ENCODE data around the gene PLEKHO2. TPM values are rescaled to one million over a fixed set of nuclear protein-coding genes. Genes with fewer than 3 reads are reported as not detected.

Gene PLEKHO2
- total RNA-seq, 2 experiments from 2014 or later, result 12.0 to 24.5 TPM

DNA sequence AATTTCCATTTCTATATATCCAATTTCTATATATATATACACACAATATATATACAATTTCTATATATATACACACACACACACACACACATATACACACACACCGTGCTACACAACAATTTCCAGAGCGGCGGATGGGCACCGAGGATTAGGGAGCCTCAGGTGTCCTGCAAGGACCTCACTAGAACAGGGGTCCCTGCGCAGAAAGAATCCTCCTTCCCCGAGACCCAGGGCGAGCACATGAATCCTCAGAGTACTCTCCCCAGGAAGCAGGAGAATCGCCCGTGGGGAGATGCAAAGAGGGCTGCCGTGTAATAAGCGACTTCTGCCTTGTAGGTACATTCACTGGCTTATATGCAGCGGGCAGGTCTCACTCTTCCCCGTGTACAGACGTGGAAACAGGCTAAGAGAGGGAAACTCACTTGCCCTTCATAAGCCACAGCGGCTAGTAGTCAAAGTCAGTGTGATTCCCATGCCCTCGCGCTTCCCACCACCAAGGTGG, 16.7 kb upstream of the PLEKHO2 start:
- H3K9me2 ChIP-seq (ENCODE audit: insufficient read depth, low read length), result no peaks in the 10 kb centered on the region
- H3K9me3 ChIP-seq (ENCODE audit: low read length), result no peaks in the 10 kb centered on the region
- peak overlapping the region; percentile 47; the same call in 1 of the 2 replicates for H2AFZ ChIP-seq (ENCODE audit: low read length)
- peak; percentile 46 for DNase-seq (ENCODE audit: low spot score)
- H4K20me1 ChIP-seq (ENCODE audit: insufficient read depth, low read length), result no peaks in the 10 kb centered on the region
- ChIA-PET CTCF (ENCODE audit: unreplicated experiment) (no interaction called here), POLR2A (interaction anchor here (1.1 to 2.5 kb wide), 4 partner anchors 11 to 160 kb away, joined by 3 to 21 read pairs (median 6); no protein-coding TSS in a partner anchor)
- H3K4me2 ChIP-seq (ENCODE audit: low read length), result peak overlapping the region; percentile 74
- peak overlapping the region; percentile 87 for H3K27ac ChIP-seq (ENCODE audit: low read depth, low read length, poor library complexity, severe bottlenecking)
- peaks cover 34% of the 10 kb centered on the region; the same call in 1 of the 2 replicates for H3K79me2 ChIP-seq (ENCODE audit: insufficient read depth, low read depth, low read length)
- H3K36me3 ChIP-seq (ENCODE audit: insufficient read depth, low read length), result peaks cover 35% of the 10 kb centered on the region
- peaks cover 35% of the 10 kb centered on the region for H3K4me1 ChIP-seq (ENCODE audit: insufficient read depth, low read length, poor library complexity, severe bottlenecking)
- TSS peak; percentile 73 for BruUV-seq (replicated peaks)
- intact Hi-C loops (cut with micrococcal nuclease; ENCODE audit: unreplicated experiment), result loop anchor here (1.0 to 10.0 kb wide), 3 partner anchors 16 to 460 kb away; partner anchors contain the start of genes PARP16 and PLEKHO2
- peak overlapping the region; percentile 95 for H3K4me3 ChIP-seq (ENCODE audit: low read depth, low read length, poor library complexity, severe bottlenecking)
- no peak for TF ChIP-seq EZH2phosphoT487 (IDR thresholded peaks at IDR 0.05; ENCODE audit: borderline replicate concordance, low read depth, low read length)
- TF ChIP-seq, protein P1, sequence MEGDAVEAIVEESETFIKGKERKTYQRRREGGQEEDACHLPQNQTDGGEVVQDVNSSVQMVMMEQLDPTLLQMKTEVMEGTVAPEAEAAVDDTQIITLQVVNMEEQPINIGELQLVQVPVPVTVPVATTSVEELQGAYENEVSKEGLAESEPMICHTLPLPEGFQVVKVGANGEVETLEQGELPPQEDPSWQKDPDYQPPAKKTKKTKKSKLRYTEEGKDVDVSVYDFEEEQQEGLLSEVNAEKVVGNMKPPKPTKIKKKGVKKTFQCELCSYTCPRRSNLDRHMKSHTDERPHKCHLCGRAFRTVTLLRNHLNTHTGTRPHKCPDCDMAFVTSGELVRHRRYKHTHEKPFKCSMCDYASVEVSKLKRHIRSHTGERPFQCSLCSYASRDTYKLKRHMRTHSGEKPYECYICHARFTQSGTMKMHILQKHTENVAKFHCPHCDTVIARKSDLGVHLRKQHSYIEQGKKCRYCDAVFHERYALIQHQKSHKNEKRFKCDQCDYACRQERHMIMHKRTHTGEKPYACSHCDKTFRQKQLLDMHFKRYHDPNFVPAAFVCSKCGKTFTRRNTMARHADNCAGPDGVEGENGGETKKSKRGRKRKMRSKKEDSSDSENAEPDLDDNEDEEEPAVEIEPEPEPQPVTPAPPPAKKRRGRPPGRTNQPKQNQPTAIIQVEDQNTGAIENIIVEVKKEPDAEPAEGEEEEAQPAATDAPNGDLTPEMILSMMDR (conservative IDR thresholded peaks at IDR 0.05; ENCODE audit: low read length), result no peak

DNA sequence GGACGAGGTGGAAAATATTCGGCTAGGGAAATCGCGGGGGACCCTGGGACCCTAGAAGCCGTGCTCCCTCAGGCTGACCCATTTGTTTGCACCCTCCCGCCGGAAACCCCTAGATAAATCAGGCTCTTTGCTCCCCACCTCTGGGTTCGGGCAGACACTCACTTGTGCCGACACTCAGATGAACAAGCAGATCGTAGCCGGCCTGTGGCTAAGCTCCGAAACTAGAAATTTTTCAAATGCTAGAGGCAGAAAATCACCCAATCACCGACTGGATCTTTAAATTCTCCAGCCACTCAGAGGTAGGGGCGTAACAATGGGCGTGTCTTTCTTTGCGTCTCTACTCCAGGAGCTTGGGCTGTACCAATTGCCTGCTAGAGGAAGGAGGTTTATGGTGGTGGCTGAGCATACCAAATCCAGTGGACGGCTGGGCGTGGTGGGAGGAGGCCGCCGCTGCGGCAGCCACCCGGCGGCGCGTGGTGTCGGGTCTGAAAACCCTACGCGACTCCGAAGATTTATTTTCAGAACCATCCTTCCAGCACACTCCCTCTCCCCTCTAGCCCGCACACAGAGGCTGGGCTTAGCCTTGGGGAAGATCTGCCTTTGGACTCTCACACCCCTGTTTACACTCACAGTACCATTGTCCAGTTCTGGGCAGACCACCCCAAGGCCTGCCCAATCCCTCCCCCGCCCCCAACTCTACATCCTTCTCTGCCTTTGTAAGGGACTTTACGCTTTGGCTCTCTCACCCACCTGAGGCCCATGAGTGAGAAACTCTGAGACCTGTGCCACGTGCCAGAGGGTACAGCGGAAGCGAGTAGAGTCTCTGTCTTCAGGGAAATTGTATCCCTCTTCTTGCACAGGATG, 16.1 kb upstream of the PLEKHO2 start, which contains the start of gene PIF1:
Gene PIF1 (minus strand): TSS at position 217 of the 864 bp plus-strand sequence. CDS start 1,312 bp downstream, outside the sequence.
- H4K20me1 ChIP-seq (ENCODE audit: insufficient read depth, low read length), result no peaks in the 10 kb centered on the region
- H3K4me1 ChIP-seq (ENCODE audit: insufficient read depth, low read length, poor library complexity, severe bottlenecking), result peaks cover 35% of the 10 kb centered on the region
- H3K4me3 ChIP-seq (ENCODE audit: low read depth, low read length, poor library complexity, severe bottlenecking), result peak within 1 kb of the TSS; percentile 95
- no peaks in the 10 kb centered on the region for H3K9me3 ChIP-seq (ENCODE audit: low read length)
- peak; percentile 100 for DNase-seq (ENCODE audit: low spot score)
- intact Hi-C loops (cut with micrococcal nuclease; ENCODE audit: unreplicated experiment), result loop anchor here (1.0 to 10.0 kb wide), 4 partner anchors 10 to 459 kb away; partner anchors contain the start of genes PARP16 and PLEKHO2
- H3K79me2 ChIP-seq (ENCODE audit: insufficient read depth, low read depth, low read length), result peaks cover 34% of the 10 kb centered on the region; the same call in 1 of the 2 replicates
- no TSS peak for BruUV-seq (replicated peaks)
- H3K4me2 ChIP-seq (ENCODE audit: low read length), result peak within 1 kb of the TSS; percentile 86
- H3K27ac ChIP-seq (ENCODE audit: low read depth, low read length, poor library complexity, severe bottlenecking), result peak within 1 kb of the TSS; percentile 87
- TF ChIP-seq, protein P1 (conservative IDR thresholded peaks at IDR 0.05; ENCODE audit: low read length), result 0 out of 2 replicates have a peak, but pooled peaks have one; percentile 10
- no peak for TF ChIP-seq EZH2phosphoT487 (IDR thresholded peaks at IDR 0.05; ENCODE audit: borderline replicate concordance, low read depth, low read length)
- no peaks in the 10 kb centered on the region for H3K9me2 ChIP-seq (ENCODE audit: insufficient read depth, low read length)
- POLR2A ChIA-PET, result interaction anchor here (0.6 to 2.5 kb wide), 6 partner anchors 10 to 159 kb away, joined by 3 to 21 read pairs (median 6); no protein-coding TSS in a partner anchor
- H3K36me3 ChIP-seq (ENCODE audit: insufficient read depth, low read length), result peaks cover 30% of the 10 kb centered on the region
- H2AFZ ChIP-seq (ENCODE audit: low read length), result peak within 1 kb of the TSS; percentile 67
- CTCF ChIA-PET (ENCODE audit: unreplicated experiment), result interaction anchor here (0.7 kb wide), 1 partner anchor 68 kb away, joined by 3 read pairs; no protein-coding TSS in a partner anchor
